Stimulated activated CD8-positive, alpha-beta memory T cell treated with anti-CD3 and anti-CD28 coated beads, Interleukin-7, amount 100 ng/mL, for 4 hours (primary cell): ENCODE measurements around the gene ADRM1.

Source experiments
- DNase-seq, 2 donors: peaks; one replicate each; pipeline ENCODE4 v3.0.0-alpha.2; 2020; ENCODE audit warnings: low read depth in 2 of 2

The ADRM1 gene

GRCh38 chr20:62281161-62281933, 21.4 kb upstream of the ADRM1 start:
- DNase-seq, result no peak

- DNase-seq, result no peak
Observed at GRCh38 chr20:62282103-62282502, 20.7 kb upstream of the ADRM1 start.

GRCh38 chr20:62282877-62283503, 19.8 kb upstream of the ADRM1 start:
- no peak for DNase-seq

DNA sequence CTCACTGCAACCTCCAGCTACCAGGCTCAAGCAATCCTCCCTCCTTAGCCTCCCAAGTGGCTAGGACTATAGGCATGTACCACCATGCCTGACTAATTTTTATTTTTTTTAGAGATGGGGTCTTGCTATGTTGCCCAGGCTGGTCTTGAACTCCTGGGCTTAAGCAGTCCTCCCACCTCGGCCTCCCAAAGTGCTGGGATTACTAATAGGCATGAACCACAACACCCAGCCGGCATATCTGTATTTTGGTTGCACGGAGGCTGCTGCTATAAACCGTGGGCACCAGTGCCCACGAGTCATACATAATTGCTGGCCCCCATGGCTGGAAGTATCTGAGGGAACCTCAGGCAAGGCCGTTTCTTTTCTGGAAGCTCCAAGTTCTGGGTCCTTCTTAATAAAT, 18.3 kb upstream of the ADRM1 start:
- DNase-seq, result no peak

GRCh38 chr20:62285151-62285550, 17.6 kb upstream of the ADRM1 start:
- DNase-seq, result no peak

DNA sequence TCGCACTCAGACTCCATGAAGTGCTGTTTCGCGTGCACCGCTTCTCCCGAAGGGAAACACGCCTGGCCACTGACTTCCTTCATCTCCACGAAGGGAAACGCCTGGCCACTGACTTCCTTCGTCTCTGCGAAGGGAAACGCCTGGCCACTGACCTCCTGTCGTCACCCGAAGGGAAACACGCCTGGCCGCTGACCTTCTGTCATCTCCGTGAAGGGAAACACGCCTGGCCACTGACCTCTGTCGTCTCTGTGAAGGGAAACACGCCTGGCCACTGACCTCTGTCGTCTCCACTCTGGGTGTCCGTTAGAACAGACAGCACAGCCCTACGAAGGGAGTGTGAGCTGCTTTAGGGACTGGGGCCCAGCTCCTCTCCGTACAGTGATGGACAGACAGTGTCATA, 17.1 kb upstream of the ADRM1 start:
- DNase-seq, result no peak

- DNase-seq, result no peak
Observed at GRCh38 chr20:62286493-62287064, 16.2 kb upstream of the ADRM1 start.

DNA sequence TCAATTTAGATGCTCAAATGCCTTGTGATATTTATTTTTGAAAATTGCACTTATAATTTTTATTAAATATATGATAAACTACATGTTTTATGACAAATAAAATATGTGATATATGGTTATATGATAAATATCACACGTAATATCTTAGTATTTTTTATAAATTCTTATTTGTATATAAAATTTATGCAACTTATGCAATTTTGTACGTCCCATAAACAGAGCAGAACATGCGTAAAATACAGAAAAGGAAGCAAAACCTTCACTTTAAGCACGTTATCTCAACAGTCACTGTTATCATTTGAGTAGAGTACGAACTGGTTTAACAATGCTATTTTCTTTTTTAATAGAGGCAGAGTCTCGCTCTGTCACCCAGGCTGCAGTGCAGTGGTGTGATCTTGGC, 15.7 kb upstream of the ADRM1 start:
- no peak for DNase-seq

DNA sequence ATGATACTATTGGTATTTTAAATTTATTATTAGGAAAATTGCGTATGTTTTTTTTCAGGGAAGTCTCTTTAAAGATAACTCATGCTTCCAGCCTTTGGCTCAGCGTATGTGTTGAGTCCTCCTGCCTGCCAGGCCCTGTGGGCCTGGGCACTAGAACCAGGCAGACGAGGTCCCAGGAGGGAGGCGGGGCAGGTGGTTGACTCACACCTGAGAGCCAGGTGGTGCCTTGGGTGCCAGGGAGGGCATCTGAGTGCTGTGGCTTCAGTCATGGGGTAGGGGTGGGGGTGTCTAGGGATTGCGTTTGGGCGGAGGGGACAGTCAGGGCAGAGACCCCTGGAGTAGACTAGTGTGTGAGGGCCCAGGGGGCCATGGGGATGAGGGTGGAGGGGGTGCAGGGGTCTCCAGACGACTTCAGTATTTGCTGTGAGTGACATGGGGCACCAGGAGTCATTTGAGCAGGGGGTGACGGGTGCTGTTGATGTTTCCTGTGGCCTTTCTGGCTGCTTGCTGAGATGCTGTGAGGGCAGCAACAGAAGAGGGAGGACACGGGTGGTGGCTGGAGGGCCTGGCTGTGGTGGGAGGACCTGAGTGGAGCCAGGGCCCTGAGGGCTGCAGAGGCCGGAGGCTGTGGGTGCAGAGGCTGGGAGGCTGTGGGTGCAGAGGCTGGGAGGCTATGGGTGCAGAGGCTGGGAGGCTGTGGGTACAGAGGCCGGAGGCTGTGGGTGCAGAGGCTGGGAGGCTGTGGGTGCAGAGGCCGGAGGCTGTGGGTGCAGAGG, 14.8 kb upstream of the ADRM1 start:
- DNase-seq, result no peak

- no peak for DNase-seq
Observed at GRCh38 chr20:62288535-62289105, 14.2 kb upstream of the ADRM1 start.

GRCh38 chr20:62289131-62289530, 13.7 kb upstream of the ADRM1 start:
- DNase-seq, result no peak

DNA sequence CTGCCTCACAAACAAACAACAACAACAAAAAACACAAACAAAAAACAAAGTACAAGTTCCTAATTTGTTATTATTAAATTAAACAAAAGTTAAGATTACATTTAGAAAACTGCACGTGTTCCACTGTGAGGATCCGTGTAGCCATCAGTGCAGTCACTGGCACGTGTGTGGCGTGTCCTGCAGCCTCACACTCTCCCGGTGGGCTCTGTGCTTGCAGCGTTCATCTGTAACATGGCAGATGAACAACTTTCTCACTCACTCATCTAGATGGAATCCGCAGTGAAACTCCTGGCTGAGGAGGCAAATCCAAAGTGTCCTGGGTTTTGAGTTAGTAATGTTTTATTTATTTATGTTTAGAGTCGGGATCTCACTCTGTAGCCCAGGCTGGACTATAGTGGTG, 12.9 kb upstream of the ADRM1 start:
- no peak for DNase-seq

GRCh38 chr20:62291251-62292066, 11.3 kb upstream of the ADRM1 start:
- DNase-seq, result no peak

DNA sequence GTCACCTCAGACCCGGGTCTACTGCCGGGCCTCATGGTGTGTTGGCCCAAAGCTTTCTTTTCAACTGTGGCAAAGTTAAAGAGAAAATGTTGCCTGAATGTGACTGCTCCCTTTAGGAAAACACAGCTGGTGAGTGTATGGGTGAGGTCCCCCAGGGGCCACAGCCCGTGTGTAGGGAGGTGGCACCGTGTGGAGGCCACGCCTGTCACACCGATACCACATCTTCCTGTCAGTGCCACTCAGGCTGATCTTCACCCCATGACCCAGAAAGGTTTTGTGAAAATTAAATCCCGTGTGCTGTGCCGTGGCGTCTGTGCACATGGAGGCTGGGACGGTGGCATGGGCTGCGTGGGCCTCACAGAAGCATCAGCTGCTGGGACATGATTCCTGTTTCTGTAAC, 10.7 kb upstream of the ADRM1 start:
- no peak for DNase-seq

- DNase-seq, result no peak
Observed at GRCh38 chr20:62293111-62293784, 9.5 kb upstream of the ADRM1 start.

- no peak for DNase-seq
Observed at GRCh38 chr20:62293946-62294345, 8.9 kb upstream of the ADRM1 start.

DNA sequence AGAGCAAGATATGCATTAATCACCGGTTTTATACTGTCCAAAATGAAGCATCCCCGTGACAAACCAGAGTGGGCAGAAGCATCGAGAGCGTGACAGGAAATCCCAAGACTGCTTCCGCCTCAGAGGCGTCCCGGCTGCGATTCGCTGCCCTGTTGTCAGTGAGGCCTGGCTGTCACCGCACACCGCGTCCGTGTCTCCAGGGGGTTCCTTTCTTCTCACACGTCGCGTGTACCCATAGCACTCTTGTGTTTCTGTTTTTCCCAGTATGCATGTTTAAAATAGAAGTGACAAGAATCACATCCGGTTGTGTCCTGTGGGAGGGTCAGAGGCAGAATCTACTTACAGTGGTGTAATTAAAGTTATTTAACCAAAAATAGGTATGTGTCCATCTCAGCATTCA, 8.3 kb upstream of the ADRM1 start:
- no peak for DNase-seq

DNA sequence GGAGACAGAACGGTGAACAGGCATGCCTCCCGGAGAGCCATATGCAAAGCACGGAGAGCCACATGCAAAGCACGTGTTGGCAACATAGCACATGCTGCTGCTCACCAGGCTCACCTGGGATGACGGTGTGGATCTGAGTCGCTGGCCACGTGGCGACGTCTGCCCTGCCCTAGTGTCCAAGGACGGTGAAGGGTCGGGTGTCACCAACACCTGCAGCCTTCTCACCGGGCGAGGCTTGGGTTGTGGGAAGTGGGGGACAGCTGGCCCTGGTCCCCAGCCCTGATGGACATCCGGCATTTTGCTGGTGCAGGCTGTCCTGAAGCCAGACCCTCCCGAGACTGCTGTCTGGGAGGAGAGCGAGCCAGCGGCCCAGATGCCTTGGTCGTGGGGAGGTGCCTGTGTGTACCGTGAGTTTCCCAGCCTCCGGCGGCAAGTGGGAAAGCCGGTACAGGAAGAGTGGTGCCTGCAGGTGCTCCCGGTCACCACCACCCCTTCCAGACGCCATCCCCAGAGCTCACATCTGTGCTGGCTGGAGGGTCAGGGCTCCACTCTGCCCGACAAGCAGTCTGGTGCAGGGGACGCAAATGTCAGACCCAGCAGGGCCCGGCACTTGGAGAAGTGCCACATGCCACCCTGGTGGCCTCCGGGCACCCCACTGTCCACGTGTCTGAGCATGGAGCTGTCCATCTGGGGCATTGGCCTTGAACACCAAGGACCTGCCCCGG, 5.9 kb upstream of the ADRM1 start:
- no peak for DNase-seq

GRCh38 chr20:62297449-62298227, 5.2 kb upstream of the ADRM1 start:
- DNase-seq, result no peak
